HG03575 (cell line): ENCODE results near the gene CARHSP1.
"Not testable (repeated sequence)": the region's sequence is repeated elsewhere in the genome, so short reads cannot be mapped to it uniquely, and the experiment has no call there.

Experiments
- ATAC-seq: cut with Tn5 transposase; IDR thresholded peaks from one replicate; pipeline ENCODE4 v1.9.1; 2021; ENCODE audit not compliant: unreplicated experiment, insufficient number of reproducible peaks, low FRiP score; ENCODE audit errors: extremely low read depth

CARHSP1 gene

GRCh38 chr16:8808613-8809353 is 60.0 kb downstream of the CARHSP1 start:
- no peak for ATAC-seq

DNA sequence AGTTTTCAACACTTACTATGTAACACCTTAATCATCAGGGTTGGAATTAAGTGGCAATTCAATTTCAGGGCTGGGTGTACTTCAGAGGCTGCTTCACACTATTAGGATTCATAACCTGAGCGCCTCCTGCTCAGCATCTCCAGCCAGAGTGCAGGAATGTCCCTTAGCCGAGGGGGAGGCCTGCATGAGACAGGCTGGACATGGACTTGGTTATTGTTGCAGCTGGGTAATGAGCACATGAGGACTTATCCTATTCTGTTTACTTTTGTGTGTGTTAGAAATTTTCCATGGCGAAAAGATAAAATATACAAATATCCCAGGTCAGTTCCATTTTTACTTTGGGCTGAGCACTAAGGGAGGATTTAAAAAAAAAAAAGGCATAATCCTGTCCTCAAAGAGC is 60.8 kb downstream of the CARHSP1 start:
- ATAC-seq = no peak

GRCh38 chr16:8807189-8807588 is 61.6 kb downstream of the CARHSP1 start:
- no peak for ATAC-seq

DNA sequence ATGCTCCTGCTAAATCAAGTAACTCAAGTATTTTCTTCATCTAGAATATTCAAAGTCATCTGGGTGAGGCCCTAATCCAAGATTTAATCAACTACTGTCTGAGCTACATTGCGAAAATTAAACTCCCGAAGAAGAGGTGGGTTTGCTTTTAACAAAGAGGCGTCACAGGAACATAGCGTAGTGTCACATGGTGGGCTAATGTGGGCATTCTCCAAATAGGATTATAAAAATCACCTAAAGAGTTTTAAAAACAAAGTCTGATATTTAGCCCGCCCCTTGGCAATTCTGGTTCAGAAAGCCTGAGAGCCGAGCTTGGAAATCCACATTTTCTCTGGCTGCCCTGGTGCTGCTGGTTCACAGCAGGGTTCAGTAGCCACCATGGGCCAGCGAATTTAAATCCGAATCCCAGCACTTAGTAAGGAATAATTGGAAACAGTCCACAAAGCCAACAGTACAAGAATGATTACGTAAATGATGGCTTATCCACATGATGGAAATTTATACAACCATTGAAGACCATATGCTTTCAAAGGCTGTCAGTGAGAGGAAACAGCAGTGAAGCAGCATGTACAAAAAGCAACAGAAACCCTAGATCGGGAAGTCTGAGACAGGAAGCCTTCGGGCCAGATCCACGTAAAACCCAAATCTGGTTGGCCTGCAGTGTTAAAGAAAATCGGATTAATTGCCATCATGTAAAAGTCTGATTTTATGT is 62.4 kb downstream of the CARHSP1 start:
- ATAC-seq = no peak

DNA sequence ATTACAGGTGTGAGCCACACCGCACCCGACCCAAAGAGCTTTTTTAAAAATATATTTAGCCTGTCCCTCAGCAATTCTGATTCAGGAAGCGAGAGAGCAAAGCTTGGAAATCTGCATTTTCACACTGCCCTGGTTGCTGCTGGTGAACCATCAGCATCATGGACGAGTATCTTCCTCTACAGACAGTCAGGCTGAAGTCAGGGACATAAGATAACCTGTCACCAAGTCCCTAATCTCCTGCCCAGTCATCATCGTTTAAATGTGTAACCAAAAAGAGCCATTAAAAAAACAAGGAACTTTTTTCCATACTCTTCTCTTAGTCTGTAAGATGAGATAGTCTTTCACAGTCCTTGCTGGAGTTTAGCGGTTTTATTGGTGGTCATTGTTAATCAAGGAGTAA is 64.5 kb downstream of the CARHSP1 start:
- ATAC-seq = no peak

GRCh38 chr16:8803733-8804132 is 65.1 kb downstream of the CARHSP1 start:
- ATAC-seq = not testable (repeated sequence)
